Ascending aorta (tissue), 2 donors: Measurements from ENCODE around the gene SDK2. TPM values are rescaled to one million over a fixed set of nuclear protein-coding genes. Genes with fewer than 3 reads are reported as not detected.

ENCODE experiments used
- DNase-seq, 2 donors: peaks; one replicate each; pipeline ENCODE4 v3.0.0-alpha.2; 2019; ENCODE audit warnings: low spot score in 2 of 2
- H3K27ac ChIP-seq, 2 donors: fragments of 200-600 bp; sonication (generic); one replicate each; pipeline ENCODE4 v1.5.1; 2016 to 2017; ENCODE audit warnings: mild to moderate bottlenecking in 1 of 2
- H3K27me3 ChIP-seq: fragments of 200-600 bp; sonication (generic); one replicate; pipeline ENCODE4 v1.5.1; 2017
- H3K36me3 ChIP-seq, 2 donors: fragments of 200-600 bp; sonication (generic); one replicate each; pipeline ENCODE4 v1.5.1; 2016
- H3K4me1 ChIP-seq, 2 donors: fragments of 200-600 bp; sonication (generic); one replicate each; pipeline ENCODE4 v1.5.1; 2016 to 2017; ENCODE audit warnings: mild to moderate bottlenecking in 1 of 2
- H3K4me3 ChIP-seq, 2 donors: fragments of 200-600 bp; sonication (generic); one replicate each; pipeline ENCODE4 v1.5.1; 2016 to 2017; ENCODE audit warnings: mild to moderate bottlenecking in 1 of 2
- H3K9me3 ChIP-seq, 2 donors: fragments of 200-600 bp; sonication (generic); one replicate each; pipeline ENCODE4 v1.5.1; 2016
- intact Hi-C: fragments of 100-400 bp; cut with DNase I; formaldehyde crosslinking; loops from one replicate; pipeline ENCODE4 v1.15.1; 2023
- total RNA-seq: library from RNA; depleted of rRNA; stranded (reverse); fragments of >200 nt; gene quantifications from one replicate; pipeline ENCODE4 v1.1.0, GENCODE V29; 2016
- TF ChIP-seq, protein P1 (sequence below), 3 experiments: fragments of 200-600 bp in 2 of 3; fragments of 450-650 bp in 1 of 3; sonication (generic) in 2 of 3; IDR thresholded peaks; one replicate each; pipeline ENCODE4 v1.5.1; 2016 to 2019; ENCODE audit warnings: antibody characterized with exemption in 3 of 3, mild to moderate bottlenecking in 1 of 3, moderate library complexity in 1 of 3

The SDK2 gene
- total RNA-seq, 1 donor from 2014 or later = 8.1 TPM

DNA sequence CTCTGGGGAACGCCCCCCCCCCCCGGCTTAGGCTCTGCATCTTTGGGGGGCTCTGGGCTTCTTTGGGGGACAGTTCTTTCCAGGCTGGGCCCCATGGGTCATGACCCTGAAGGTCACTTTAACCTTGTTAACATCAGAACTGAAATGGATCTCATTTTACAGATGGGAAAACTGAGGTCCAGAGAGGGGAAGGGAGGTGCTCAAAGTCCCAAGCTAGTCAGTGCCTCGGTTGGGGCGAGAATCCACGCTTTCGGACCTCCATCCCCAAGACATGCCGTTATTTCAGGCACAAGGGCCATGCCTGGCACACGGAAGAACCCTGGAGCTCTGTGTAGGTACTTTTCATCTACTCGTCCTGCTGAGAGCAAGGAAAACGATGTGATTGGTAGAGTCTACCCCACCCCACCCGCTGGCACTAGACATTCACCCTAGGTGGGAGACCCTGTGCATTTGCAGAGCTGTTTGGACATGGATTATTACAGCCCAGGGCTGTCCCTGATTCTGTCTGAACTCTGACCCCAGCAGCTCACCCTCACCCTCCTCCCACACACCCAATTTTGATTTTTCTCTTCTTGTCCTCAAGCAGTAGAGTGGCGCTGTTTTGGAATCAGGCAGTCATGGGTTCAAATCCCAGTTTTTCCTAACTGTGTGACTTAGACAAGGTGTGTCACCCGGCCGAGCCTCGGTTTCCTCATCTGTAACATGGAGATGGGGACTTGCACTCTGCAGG lies 177.4 kb downstream of the SDK2 start:
- Histone ChIP-seq H3K4me3 (no peak overlapping the region), H3K27ac (no peak overlapping the region), H3K36me3 (no peaks in the 10 kb centered on the region), H3K27me3 (no peaks in the 10 kb centered on the region), H3K9me3 (no peaks in the 10 kb centered on the region), H3K4me1 (no peaks in the 10 kb centered on the region)
- DNase-seq = no peak
- intact Hi-C loops = no loop called here
- TF ChIP-seq, protein P1, sequence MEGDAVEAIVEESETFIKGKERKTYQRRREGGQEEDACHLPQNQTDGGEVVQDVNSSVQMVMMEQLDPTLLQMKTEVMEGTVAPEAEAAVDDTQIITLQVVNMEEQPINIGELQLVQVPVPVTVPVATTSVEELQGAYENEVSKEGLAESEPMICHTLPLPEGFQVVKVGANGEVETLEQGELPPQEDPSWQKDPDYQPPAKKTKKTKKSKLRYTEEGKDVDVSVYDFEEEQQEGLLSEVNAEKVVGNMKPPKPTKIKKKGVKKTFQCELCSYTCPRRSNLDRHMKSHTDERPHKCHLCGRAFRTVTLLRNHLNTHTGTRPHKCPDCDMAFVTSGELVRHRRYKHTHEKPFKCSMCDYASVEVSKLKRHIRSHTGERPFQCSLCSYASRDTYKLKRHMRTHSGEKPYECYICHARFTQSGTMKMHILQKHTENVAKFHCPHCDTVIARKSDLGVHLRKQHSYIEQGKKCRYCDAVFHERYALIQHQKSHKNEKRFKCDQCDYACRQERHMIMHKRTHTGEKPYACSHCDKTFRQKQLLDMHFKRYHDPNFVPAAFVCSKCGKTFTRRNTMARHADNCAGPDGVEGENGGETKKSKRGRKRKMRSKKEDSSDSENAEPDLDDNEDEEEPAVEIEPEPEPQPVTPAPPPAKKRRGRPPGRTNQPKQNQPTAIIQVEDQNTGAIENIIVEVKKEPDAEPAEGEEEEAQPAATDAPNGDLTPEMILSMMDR (IDR thresholded peaks at IDR 0.05) = no peak

DNA sequence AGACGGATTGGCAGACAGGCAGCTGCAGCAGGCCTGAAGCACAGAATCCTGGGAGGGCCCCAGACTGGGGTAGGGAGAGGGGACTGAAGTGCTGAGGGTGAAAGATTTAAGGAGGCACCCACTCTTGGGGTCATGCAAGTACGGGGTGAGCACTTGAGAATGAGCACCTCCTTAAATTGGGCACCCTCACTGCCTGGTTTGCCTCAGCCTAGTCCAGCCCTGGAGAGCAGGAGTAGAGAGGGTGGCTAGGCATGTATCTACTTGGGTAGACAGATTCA lies 178.4 kb downstream of the SDK2 start:
- H3K27me3 ChIP-seq = no peaks in the 10 kb centered on the region
- no peaks in the 10 kb centered on the region for H3K4me1 ChIP-seq
- H3K9me3 ChIP-seq = no peaks in the 10 kb centered on the region
- TF ChIP-seq, protein P1 (IDR thresholded peaks at IDR 0.05) = no peak
- no peak overlapping the region for H3K27ac ChIP-seq
- no peak for DNase-seq
- no peaks in the 10 kb centered on the region for H3K36me3 ChIP-seq
- no peak overlapping the region for H3K4me3 ChIP-seq
- intact Hi-C loops = no loop called here

DNA sequence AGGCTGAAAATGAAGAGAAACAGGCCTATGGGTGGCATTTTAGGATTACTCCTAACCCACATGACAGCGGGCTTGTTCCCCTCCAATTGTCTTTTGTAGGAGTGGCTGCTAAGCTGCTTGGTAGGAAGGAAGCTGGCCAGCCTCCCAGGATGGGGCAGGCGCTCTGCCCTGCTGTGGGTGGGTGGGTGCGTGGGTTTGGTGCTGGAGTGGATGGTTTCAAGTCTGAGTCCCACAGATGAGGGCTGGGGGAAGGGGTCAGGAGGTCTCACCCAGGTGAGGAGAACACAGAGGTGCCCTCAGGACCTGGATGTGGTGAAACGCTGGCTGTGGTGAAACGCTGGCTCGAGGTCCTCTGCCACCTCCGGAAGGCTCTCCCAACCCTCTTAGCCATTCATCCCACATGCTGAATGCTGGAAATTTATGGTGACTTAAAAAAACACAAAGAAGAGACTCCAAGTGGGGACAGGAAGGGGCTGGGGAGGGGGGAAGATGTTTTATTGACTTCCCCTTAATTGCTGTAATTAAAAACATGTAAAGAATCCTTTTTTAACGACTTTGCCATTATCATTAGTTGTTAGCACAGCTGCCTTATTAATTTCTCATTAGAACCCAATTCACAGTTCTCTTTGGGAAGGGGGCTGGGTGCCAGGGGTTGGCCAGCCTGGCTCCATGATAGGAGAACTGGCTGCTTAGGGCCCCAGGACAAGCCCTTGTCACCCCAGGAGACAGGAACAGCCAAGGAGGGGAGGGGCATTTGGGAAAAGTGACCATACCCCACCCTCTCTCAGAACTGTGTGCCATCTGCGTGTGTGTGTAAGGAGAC lies 178.9 kb downstream of the SDK2 start:
- intact Hi-C loops = no loop called here
- Histone ChIP-seq H3K36me3 (no peaks in the 10 kb centered on the region), H3K4me1 (no peaks in the 10 kb centered on the region), H3K27me3 (no peaks in the 10 kb centered on the region), H3K9me3 (no peaks in the 10 kb centered on the region), H3K27ac (no peak overlapping the region), H3K4me3 (no peak overlapping the region)
- TF ChIP-seq, protein P1 (IDR thresholded peaks at IDR 0.05) = no peak
- DNase-seq = no peak

DNA sequence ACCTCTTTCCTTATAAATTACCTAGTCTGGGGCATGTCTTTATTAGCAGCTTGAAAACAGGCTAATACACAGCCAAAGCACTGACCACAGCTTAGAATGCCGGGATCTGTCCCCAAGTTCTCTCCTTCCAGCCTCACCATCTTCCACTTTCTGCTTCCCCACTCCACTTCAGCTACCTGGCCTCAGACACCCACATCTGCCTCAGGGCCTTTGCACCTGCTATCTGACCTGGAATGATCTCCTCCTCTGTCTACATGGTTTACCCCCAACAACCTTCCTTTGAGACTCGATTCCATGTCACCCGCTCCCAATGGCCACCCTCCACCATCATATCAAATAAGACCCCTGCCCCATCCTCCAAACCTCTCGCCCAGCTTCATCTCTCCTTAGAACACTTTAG lies 179.8 kb downstream of the SDK2 start:
- no peak overlapping the region for H3K4me3 ChIP-seq
- H3K4me1 ChIP-seq = no peaks in the 10 kb centered on the region
- DNase-seq = no peak
- intact Hi-C loops = no loop called here
- no peak overlapping the region for H3K27ac ChIP-seq
- H3K27me3 ChIP-seq = no peaks in the 10 kb centered on the region
- TF ChIP-seq, protein P1 (IDR thresholded peaks at IDR 0.05) = no peak
- H3K36me3 ChIP-seq = no peaks in the 10 kb centered on the region
- H3K9me3 ChIP-seq = no peaks in the 10 kb centered on the region

DNA sequence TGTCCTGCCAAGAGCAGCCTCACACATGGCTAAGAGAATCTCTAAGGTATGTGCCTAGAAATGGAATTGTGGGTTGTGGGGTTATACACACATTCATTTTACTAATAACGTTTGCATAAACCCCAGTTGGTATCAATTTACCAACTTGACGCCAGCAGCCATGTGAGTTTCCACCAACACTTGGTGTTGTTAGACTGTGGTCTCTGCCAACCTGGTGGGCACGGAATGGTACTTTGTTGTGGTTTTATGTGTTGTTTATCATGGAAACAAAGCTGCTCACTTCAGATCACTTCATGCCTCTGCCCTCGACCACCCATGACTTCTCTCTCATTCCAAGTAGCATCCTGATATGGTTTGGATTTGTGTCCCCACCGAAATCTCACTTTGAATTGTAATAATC lies 180.4 kb downstream of the SDK2 start:
- Histone ChIP-seq H3K4me3 (no peak overlapping the region), H3K27ac (no peak overlapping the region), H3K9me3 (no peaks in the 10 kb centered on the region), H3K36me3 (no peaks in the 10 kb centered on the region), H3K4me1 (no peaks in the 10 kb centered on the region), H3K27me3 (no peaks in the 10 kb centered on the region)
- no peak for DNase-seq
- TF ChIP-seq, protein P1 (IDR thresholded peaks at IDR 0.05) = no peak
- intact Hi-C loops = no loop called here
